HepG2 (cell line): ENCODE measurements around the gene KCNQ1OT1. TPM values are rescaled to one million over a fixed set of nuclear protein-coding genes. Genes with fewer than 3 reads are reported as not detected.
A peak's percentile ranks its signal among the peaks of the same experiment; 100 is the strongest.

Experiments
- KDM4B ChIP-seq: sonication (generic); formaldehyde crosslinking; IDR thresholded peaks from 2 replicates; pipeline ENCODE4 v1.4.0; 2020; ENCODE audit warnings: missing genetic modification reagents
- KDM5A ChIP-seq: fragments of 200-600 bp; sonication (generic); IDR thresholded peaks from 2 replicates; pipeline ENCODE4 v1.7.0; 2018; ENCODE audit warnings: antibody characterized with exemption, mild to moderate bottlenecking, low read length, borderline replicate concordance
- MAFK ChIP-seq, 2 experiments: IDR thresholded peaks in 1 of 2; conservative IDR thresholded peaks in 1 of 2; 2 replicates each; pipeline ENCODE4 v1.6.1; 2011; ENCODE audit warnings: improper control_type of control experiment in 2 of 2, low read length in 2 of 2
- NCOA5 ChIP-seq: sonication (generic); formaldehyde crosslinking; IDR thresholded peaks from 2 replicates; pipeline ENCODE4 v1.4.0; 2020; ENCODE audit warnings: missing genetic modification reagents
- POLR2AphosphoS5 ChIP-seq: IDR thresholded peaks from 2 replicates; pipeline ENCODE4 v1.6.1; 2012; ENCODE audit warnings: low read depth, low read length
- SYNCRIP ChIP-seq: fragments of 200-400 bp; formaldehyde crosslinking; IDR thresholded peaks from 2 replicates; pipeline ENCODE4 v1.6.1; 2018; ENCODE audit warnings: mild to moderate bottlenecking, low read depth, low read length; ENCODE audit not compliant: insufficient read depth
- YY1 ChIP-seq: IDR thresholded peaks from 2 replicates; pipeline ENCODE4 v1.6.1; 2011; ENCODE audit warnings: low read length, low read depth, moderate library complexity, mild to moderate bottlenecking; ENCODE audit not compliant: insufficient read depth, insufficient replicate concordance
- ZNF101 ChIP-seq: sonication (generic); formaldehyde crosslinking; IDR thresholded peaks from 2 replicates; pipeline ENCODE4 v1.4.0; 2020; ENCODE audit warnings: mild to moderate bottlenecking, low read depth, missing genetic modification reagents, borderline replicate concordance
- ZNF17 ChIP-seq: sonication (generic); formaldehyde crosslinking; IDR thresholded peaks from 2 replicates; pipeline ENCODE4 v1.5.0; 2020; ENCODE audit warnings: mild to moderate bottlenecking, missing genetic modification reagents
- ZNF543 ChIP-seq: sonication (generic); formaldehyde crosslinking; IDR thresholded peaks from 2 replicates; pipeline ENCODE4 v1.4.0; 2020; ENCODE audit warnings: mild to moderate bottlenecking, missing genetic modification reagents
- ZNF605 ChIP-seq: sonication (generic); formaldehyde crosslinking; IDR thresholded peaks from 2 replicates; pipeline ENCODE4 v1.8.0; 2022; ENCODE audit warnings: mild to moderate bottlenecking, missing genetic modification reagents
- ZNF709 ChIP-seq: sonication (generic); formaldehyde crosslinking; IDR thresholded peaks from 2 replicates; pipeline ENCODE4 v1.5.0; 2020; ENCODE audit warnings: mild to moderate bottlenecking, missing genetic modification reagents
- polyA plus RNA-seq, 8 experiments: library from polyadenylated mRNA; depleted of rRNA in 3 of 8; stranded (reverse) in 7 of 8; unstranded in 1 of 8; fragments of >200 nt; fragmentation: Illumina TruSeq in 4 of 8; extraction: Trizol in 4 of 8; gene quantifications; 2 replicates each; pipeline versions ENCODE4 v1.2.1 to v1.2.3, GENCODE V29; 2011 to 2016; ENCODE audit warnings: low read depth in 4 of 8, missing spikeins in 1 of 8, mixed read lengths in 1 of 8; ENCODE audit not compliant: insufficient read depth in 1 of 8
- total RNA-seq, 5 experiments: library from RNA; depleted of rRNA; stranded (reverse); fragments of >200 nt; fragmentation: Illumina TruSeq; extraction: Trizol; gene quantifications; 2 replicates each; pipeline ENCODE4 v1.2.3, GENCODE V29; 2016; ENCODE audit warnings: low read depth in 1 of 5
- TF ChIP-seq, protein P1 (sequence below): sonication (generic); formaldehyde crosslinking; IDR thresholded peaks from 2 replicates; pipeline ENCODE4 v1.4.0; 2020; ENCODE audit warnings: missing genetic modification reagents
- TF ChIP-seq, protein P2 (sequence below): sonication (generic); formaldehyde crosslinking; IDR thresholded peaks from 2 replicates; pipeline ENCODE4 v1.4.0; 2020; ENCODE audit warnings: mild to moderate bottlenecking, low read depth, missing genetic modification reagents
- TF ChIP-seq, protein P3 (sequence below): IDR thresholded peaks from 2 replicates; pipeline ENCODE4 v1.6.1; 2016
- TF ChIP-seq, protein P4 (sequence below): sonication (generic); formaldehyde crosslinking; conservative IDR thresholded peaks from 2 replicates; pipeline ENCODE4 v1.4.0; 2020; ENCODE audit warnings: mild to moderate bottlenecking, missing genetic modification reagents, moderate library complexity

The KCNQ1OT1 gene
- total and polyA plus RNA-seq, 2 of the 13 experiments (the other 11 are each of a cell fraction or from before 2014, with no cell fraction given) = 1.3 to 18.9 TPM

- TF ChIP-seq, protein P1, sequence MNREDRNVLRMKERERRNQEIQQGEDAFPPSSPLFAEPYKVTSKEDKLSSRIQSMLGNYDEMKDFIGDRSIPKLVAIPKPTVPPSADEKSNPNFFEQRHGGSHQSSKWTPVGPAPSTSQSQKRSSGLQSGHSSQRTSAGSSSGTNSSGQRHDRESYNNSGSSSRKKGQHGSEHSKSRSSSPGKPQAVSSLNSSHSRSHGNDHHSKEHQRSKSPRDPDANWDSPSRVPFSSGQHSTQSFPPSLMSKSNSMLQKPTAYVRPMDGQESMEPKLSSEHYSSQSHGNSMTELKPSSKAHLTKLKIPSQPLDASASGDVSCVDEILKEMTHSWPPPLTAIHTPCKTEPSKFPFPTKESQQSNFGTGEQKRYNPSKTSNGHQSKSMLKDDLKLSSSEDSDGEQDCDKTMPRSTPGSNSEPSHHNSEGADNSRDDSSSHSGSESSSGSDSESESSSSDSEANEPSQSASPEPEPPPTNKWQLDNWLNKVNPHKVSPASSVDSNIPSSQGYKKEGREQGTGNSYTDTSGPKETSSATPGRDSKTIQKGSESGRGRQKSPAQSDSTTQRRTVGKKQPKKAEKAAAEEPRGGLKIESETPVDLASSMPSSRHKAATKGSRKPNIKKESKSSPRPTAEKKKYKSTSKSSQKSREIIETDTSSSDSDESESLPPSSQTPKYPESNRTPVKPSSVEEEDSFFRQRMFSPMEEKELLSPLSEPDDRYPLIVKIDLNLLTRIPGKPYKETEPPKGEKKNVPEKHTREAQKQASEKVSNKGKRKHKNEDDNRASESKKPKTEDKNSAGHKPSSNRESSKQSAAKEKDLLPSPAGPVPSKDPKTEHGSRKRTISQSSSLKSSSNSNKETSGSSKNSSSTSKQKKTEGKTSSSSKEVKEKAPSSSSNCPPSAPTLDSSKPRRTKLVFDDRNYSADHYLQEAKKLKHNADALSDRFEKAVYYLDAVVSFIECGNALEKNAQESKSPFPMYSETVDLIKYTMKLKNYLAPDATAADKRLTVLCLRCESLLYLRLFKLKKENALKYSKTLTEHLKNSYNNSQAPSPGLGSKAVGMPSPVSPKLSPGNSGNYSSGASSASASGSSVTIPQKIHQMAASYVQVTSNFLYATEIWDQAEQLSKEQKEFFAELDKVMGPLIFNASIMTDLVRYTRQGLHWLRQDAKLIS = peak; percentile 3; the same call in 1 of the 2 replicates
- TF ChIP-seq ZNF709 (CRISPR knock-in tag) = no peak
- TF ChIP-seq POLR2AphosphoS5 = 0 out of 2 replicates have a peak, but pooled peaks have one; percentile 52
- no peak for TF ChIP-seq NCOA5 (CRISPR knock-in tag)
- TF ChIP-seq ZNF605 (CRISPR knock-in tag) = no peak; the same call in 1 of the 2 replicates
- TF ChIP-seq, protein P2, sequence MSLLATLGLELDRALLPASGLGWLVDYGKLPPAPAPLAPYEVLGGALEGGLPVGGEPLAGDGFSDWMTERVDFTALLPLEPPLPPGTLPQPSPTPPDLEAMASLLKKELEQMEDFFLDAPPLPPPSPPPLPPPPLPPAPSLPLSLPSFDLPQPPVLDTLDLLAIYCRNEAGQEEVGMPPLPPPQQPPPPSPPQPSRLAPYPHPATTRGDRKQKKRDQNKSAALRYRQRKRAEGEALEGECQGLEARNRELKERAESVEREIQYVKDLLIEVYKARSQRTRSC (CRISPR knock-in tag) = no peak
- TF ChIP-seq, protein P3, sequence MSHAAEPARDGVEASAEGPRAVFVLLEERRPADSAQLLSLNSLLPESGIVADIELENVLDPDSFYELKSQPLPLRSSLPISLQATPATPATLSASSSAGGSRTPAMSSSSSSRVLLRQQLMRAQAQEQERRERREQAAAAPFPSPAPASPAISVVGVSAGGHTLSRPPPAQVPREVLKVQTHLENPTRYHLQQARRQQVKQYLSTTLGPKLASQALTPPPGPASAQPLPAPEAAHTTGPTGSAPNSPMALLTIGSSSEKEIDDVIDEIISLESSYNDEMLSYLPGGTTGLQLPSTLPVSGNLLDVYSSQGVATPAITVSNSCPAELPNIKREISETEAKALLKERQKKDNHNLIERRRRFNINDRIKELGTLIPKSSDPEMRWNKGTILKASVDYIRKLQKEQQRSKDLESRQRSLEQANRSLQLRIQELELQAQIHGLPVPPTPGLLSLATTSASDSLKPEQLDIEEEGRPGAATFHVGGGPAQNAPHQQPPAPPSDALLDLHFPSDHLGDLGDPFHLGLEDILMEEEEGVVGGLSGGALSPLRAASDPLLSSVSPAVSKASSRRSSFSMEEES (CRISPR knock-in tag) = peak; percentile 62; the same call in 1 of the 2 replicates
- no peak for TF ChIP-seq ZNF543 (CRISPR knock-in tag)
- no peak for TF ChIP-seq KDM5A
- TF ChIP-seq YY1 = no peak
- no peak for TF ChIP-seq KDM4B (CRISPR knock-in tag)
- no peak for TF ChIP-seq ZNF17
- TF ChIP-seq SYNCRIP = no peak
- TF ChIP-seq, protein P4, sequence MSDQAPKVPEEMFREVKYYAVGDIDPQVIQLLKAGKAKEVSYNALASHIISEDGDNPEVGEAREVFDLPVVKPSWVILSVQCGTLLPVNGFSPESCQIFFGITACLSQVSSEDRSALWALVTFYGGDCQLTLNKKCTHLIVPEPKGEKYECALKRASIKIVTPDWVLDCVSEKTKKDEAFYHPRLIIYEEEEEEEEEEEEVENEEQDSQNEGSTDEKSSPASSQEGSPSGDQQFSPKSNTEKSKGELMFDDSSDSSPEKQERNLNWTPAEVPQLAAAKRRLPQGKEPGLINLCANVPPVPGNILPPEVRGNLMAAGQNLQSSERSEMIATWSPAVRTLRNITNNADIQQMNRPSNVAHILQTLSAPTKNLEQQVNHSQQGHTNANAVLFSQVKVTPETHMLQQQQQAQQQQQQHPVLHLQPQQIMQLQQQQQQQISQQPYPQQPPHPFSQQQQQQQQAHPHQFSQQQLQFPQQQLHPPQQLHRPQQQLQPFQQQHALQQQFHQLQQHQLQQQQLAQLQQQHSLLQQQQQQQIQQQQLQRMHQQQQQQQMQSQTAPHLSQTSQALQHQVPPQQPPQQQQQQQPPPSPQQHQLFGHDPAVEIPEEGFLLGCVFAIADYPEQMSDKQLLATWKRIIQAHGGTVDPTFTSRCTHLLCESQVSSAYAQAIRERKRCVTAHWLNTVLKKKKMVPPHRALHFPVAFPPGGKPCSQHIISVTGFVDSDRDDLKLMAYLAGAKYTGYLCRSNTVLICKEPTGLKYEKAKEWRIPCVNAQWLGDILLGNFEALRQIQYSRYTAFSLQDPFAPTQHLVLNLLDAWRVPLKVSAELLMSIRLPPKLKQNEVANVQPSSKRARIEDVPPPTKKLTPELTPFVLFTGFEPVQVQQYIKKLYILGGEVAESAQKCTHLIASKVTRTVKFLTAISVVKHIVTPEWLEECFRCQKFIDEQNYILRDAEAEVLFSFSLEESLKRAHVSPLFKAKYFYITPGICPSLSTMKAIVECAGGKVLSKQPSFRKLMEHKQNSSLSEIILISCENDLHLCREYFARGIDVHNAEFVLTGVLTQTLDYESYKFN (CRISPR knock-in tag) = peak; percentile 58; the same call in 1 of the 2 replicates
- no peak for TF ChIP-seq ZNF101 (CRISPR knock-in tag)
- TF ChIP-seq MAFK (conservative IDR thresholded peaks at IDR 0.05 in 1 of 2, IDR thresholded peaks at IDR 0.05 in 1 of 2; ENCODE audit: low read length in 2 of 2) = peak; percentile 20 to 25; a peak in 2 of 4 replicates
Measured at GRCh38 chr11:2725368-2726300, 25.8 kb upstream of the KCNQ1OT1 start (continued).
